Esophagus muscularis mucosa (tissue), 4 donors: ENCODE results near the gene S1PR2. TPM values are rescaled to one million over a fixed set of nuclear protein-coding genes. Genes with fewer than 3 reads are reported as not detected.
A peak's percentile ranks its signal among the peaks of the same experiment; 100 is the strongest.

Source experiments
- DNase-seq: peaks from one replicate; pipeline ENCODE4 v3.0.0-alpha.2; 2017; ENCODE audit errors: extremely low spot score
- H3K27ac ChIP-seq, 4 donors: fragments of 200-600 bp; sonication (generic); replicated peaks in 1 of 4; 1 replicate in 3 of 4; 2 replicates in 1 of 4; pipeline ENCODE4 v1.5.1; 2016 to 2019; ENCODE audit warnings: mild to moderate bottlenecking in 1 of 4
- H3K27me3 ChIP-seq, 4 donors: fragments of 200-600 bp; sonication (generic); one replicate each; pipeline versions ENCODE4 v1.5.1 to v1.6.0; 2016 to 2019
- H3K36me3 ChIP-seq, 4 donors: fragments of 200-600 bp; sonication (generic); one replicate each; pipeline ENCODE4 v1.5.1; 2016 to 2019
- H3K4me1 ChIP-seq, 4 donors: fragments of 200-600 bp; sonication (generic); one replicate each; pipeline ENCODE4 v1.5.1; 2016 to 2019
- H3K4me3 ChIP-seq, 4 donors: fragments of 200-600 bp; sonication (generic); 1 replicate in 2 of 4; 2 replicates in 2 of 4; pipeline ENCODE4 v1.5.1; 2016 to 2019; ENCODE audit warnings: mild to moderate bottlenecking in 4 of 4, moderate library complexity in 1 of 4
- H3K9me3 ChIP-seq, 4 donors: fragments of 200-600 bp; sonication (generic); 1 replicate in 3 of 4; 2 replicates in 1 of 4; pipeline ENCODE4 v1.5.1; 2016 to 2019
- CTCF ChIP-seq, 3 experiments: fragments of 200-600 bp in 2 of 3; fragments of 450-650 bp in 1 of 3; sonication (generic) in 2 of 3; IDR thresholded peaks; one replicate each; pipeline ENCODE4 v1.5.1; 2017 to 2019; ENCODE audit warnings: antibody characterized with exemption in 3 of 3, mild to moderate bottlenecking in 2 of 3, moderate library complexity in 1 of 3
- EP300 ChIP-seq: sonication (generic); formaldehyde crosslinking; IDR thresholded peaks from one replicate; pipeline ENCODE4 v1.6.1; 2017; ENCODE audit warnings: antibody characterized with exemption
- POLR2A ChIP-seq: fragments of 450-650 bp; IDR thresholded peaks from one replicate; pipeline ENCODE4 v1.6.1; 2017; ENCODE audit warnings: antibody characterized with exemption, moderate library complexity, mild to moderate bottlenecking, low read depth
- POLR2AphosphoS5 ChIP-seq, 2 donors: sonication (generic); formaldehyde crosslinking; IDR thresholded peaks; one replicate each; pipeline ENCODE4 v1.6.1; 2017; ENCODE audit warnings: antibody characterized with exemption in 2 of 2
- WGBS: methylation state at CpG from one replicate; pipeline ENCODE4 v1.1.5; 2018; 5-methylcytosine and 5-hydroxymethylcytosine counted together
- intact Hi-C: fragments of 100-400 bp; cut with DNase I; formaldehyde crosslinking; loops from one replicate; pipeline ENCODE4 v1.15.1; 2023
- total RNA-seq, 4 donors: library from RNA; depleted of rRNA; stranded (reverse); fragments of >200 nt; gene quantifications; one replicate each; pipeline versions ENCODE4 v1.1.0 to v1.2.1, GENCODE V29; 2016

The S1PR2 gene
- total RNA-seq, 4 donors from 2014 or later, result 14.5 to 27.7 (median 20.4) TPM

- WGBS, result 66% methylated on average over 2 of the region's 2 CpGs
- intact Hi-C loops, result loop anchor here (5.0 kb wide), 1 partner anchor 56 kb away; no protein-coding TSS in a partner anchor
These were observed 39.8 kb downstream of the S1PR2 start for GRCh38 chr19:10191347-10191746.

GRCh38 chr19:10190026-10190425 lies 41.1 kb downstream of the S1PR2 start:
- H3K27ac ChIP-seq, result no peak overlapping the region
- intact Hi-C loops, result loop anchor here (5.0 kb wide), 1 partner anchor 57 kb away; no protein-coding TSS in a partner anchor
- WGBS, result 98% methylated on average over 5 of the region's 5 CpGs
- TF ChIP-seq POLR2A, result no peak
- TF ChIP-seq EP300, result no peak
- TF ChIP-seq POLR2AphosphoS5 (IDR thresholded peaks at IDR 0.05), result no peak
- no peak for TF ChIP-seq CTCF (IDR thresholded peaks at IDR 0.05)
- H3K36me3 ChIP-seq, result peaks cover 0 to 20% (median 18%) of the 10 kb centered on the region in 4 donors
- no peak overlapping the region for H3K4me3 ChIP-seq
- H3K4me1 ChIP-seq, result peaks cover 17 to 31% (median 25%) of the 10 kb centered on the region in 4 donors
- no peaks in the 10 kb centered on the region for H3K9me3 ChIP-seq
- H3K27me3 ChIP-seq, result no peaks in the 10 kb centered on the region
- DNase-seq, result no peak

More at GRCh38 chr19:10191347-10191746, 39.8 kb downstream of the S1PR2 start:
- Histone ChIP-seq H3K27me3 (no peaks in the 10 kb centered on the region), H3K9me3 (no peaks in the 10 kb centered on the region), H3K36me3 (peaks cover 0 to 12% (median 7%) of the 10 kb centered on the region in 4 donors), H3K27ac (peak overlapping the region in 1 of 4 donors; percentile 36), H3K4me1 (peaks cover 17 to 36% (median 29%) of the 10 kb centered on the region in 4 donors), H3K4me3 (no peak overlapping the region)
- no peak for TF ChIP-seq POLR2A
- peak; percentile 19 to 42 for TF ChIP-seq POLR2AphosphoS5 (IDR thresholded peaks at IDR 0.05)
- DNase-seq, result no peak

- Histone ChIP-seq H3K36me3 (peaks cover 0 to 24% (median 22%) of the 10 kb centered on the region in 4 donors), H3K9me3 (no peaks in the 10 kb centered on the region), H3K4me1 (peaks cover 17 to 30% (median 23%) of the 10 kb centered on the region in 4 donors), H3K27me3 (no peaks in the 10 kb centered on the region), H3K27ac (no peak overlapping the region), H3K4me3 (no peak overlapping the region)
- WGBS, result 85% methylated on average over 5 of the region's 5 CpGs
- intact Hi-C loops, result loop anchor here (5.0 kb wide), 1 partner anchor 58 kb away; no protein-coding TSS in a partner anchor
- TF ChIP-seq POLR2A (no peak), CTCF (IDR thresholded peaks at IDR 0.05) (no peak), EP300 (no peak), POLR2AphosphoS5 (IDR thresholded peaks at IDR 0.05) (no peak)
- DNase-seq, result no peak
These were observed 41.5 kb downstream of the S1PR2 start for GRCh38 chr19:10189616-10190015.

- Histone ChIP-seq H3K27ac (no peak overlapping the region), H3K9me3 (no peaks in the 10 kb centered on the region), H3K27me3 (no peaks in the 10 kb centered on the region), H3K4me3 (no peak overlapping the region), H3K4me1 (peaks cover 4 to 14% (median 6%) of the 10 kb centered on the region in 4 donors), H3K36me3 (peaks cover 0 to 33% (median 32%) of the 10 kb centered on the region in 4 donors)
- DNase-seq, result no peak
- intact Hi-C loops, result no loop called here
- TF ChIP-seq POLR2A (no peak), EP300 (no peak), CTCF (IDR thresholded peaks at IDR 0.05) (no peak), POLR2AphosphoS5 (IDR thresholded peaks at IDR 0.05) (no peak)
- WGBS, result 86% methylated on average over 8 of the region's 11 CpGs
These were observed 43.8 kb downstream of the S1PR2 start for GRCh38 chr19:10187315-10187714.

GRCh38 chr19:10184636-10185035 lies 46.5 kb downstream of the S1PR2 start:
- Histone ChIP-seq H3K36me3 (peaks cover 17 to 54% (median 46%) of the 10 kb centered on the region in 4 donors), H3K4me3 (no peak overlapping the region), H3K27me3 (no peaks in the 10 kb centered on the region), H3K9me3 (no peaks in the 10 kb centered on the region), H3K27ac (no peak overlapping the region), H3K4me1 (no peaks in the 10 kb centered on the region)
- intact Hi-C loops, result no loop called here
- no peak for DNase-seq
- 100% methylated on average over 5 of the region's 5 CpGs for WGBS
- TF ChIP-seq POLR2A (no peak), POLR2AphosphoS5 (IDR thresholded peaks at IDR 0.05) (no peak), EP300 (no peak), CTCF (IDR thresholded peaks at IDR 0.05) (no peak)
